Ectodermal cell (in vitro differentiated cells): ENCODE data around the gene ACAD8.

ENCODE experiments used
- H3K27ac ChIP-seq: 2 replicates; pipeline ENCODE4 v1.7.0; 2013; ENCODE audit warnings: mild to moderate bottlenecking, low read depth, low read length; ENCODE audit not compliant: insufficient read depth, poor library complexity, severe bottlenecking
- H3K27me3 ChIP-seq: 2 replicates; pipeline ENCODE4 v1.7.0; 2013; ENCODE audit warnings: mild to moderate bottlenecking, low read length; ENCODE audit not compliant: insufficient read depth, control insufficient read depth, poor library complexity, severe bottlenecking
- H3K36me3 ChIP-seq: one replicate; pipeline ENCODE4 v1.7.0; 2013; ENCODE audit warnings: low read length; ENCODE audit not compliant: control insufficient read depth, insufficient read depth
- H3K4me1 ChIP-seq: one replicate; pipeline ENCODE4 v1.7.0; 2013; ENCODE audit warnings: low read length; ENCODE audit not compliant: control insufficient read depth, insufficient read depth
- H3K4me3 ChIP-seq: 2 replicates; pipeline ENCODE4 v1.7.0; 2013; ENCODE audit warnings: low read depth, low read length, control low read depth; ENCODE audit not compliant: insufficient read depth
- H3K9me3 ChIP-seq: 2 replicates; pipeline ENCODE4 v1.7.0; 2013; ENCODE audit warnings: mild to moderate bottlenecking, low read length, moderate library complexity; ENCODE audit not compliant: control insufficient read depth
- WGBS, 2 experiments: methylation state at CpG; one replicate each; pipeline ENCODE4 v1.1.7; 2013; ENCODE audit warnings: missing lambda C conversion rate in 2 of 2; 5-methylcytosine and 5-hydroxymethylcytosine counted together

ACAD8 gene

DNA sequence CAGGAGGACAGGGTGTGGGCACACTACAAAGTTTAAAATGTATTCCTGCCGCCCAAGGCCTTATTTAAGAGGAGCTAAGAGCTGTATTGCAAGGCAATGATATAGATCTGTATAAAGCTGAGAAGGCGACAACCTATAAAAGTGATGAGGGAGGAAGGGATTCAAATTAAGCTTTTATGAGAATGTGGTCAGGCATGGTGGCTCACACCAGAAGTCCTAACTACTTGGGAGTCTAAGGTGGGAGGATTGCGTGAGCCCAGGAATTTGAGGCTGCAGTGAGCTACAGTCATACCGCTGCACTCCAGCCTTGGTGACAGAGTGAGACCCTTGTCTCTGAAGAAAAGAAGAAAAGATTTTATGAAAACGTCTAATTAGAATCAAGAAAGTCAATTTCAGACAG lies 13.1 kb downstream of the ACAD8 start:
- H3K4me1 ChIP-seq, result peaks cover 6% of the 10 kb centered on the region
- H3K9me3 ChIP-seq, result no peaks in the 10 kb centered on the region
- 90 to 95% methylated on average over 5 of the region's 5 CpGs for WGBS, 2 experiments
- H3K27me3 ChIP-seq, result peaks cover 5% of the 10 kb centered on the region
- H3K36me3 ChIP-seq, result no peaks in the 10 kb centered on the region
- H3K4me3 ChIP-seq, result no peak overlapping the region
- H3K27ac ChIP-seq, result no peak overlapping the region

DNA sequence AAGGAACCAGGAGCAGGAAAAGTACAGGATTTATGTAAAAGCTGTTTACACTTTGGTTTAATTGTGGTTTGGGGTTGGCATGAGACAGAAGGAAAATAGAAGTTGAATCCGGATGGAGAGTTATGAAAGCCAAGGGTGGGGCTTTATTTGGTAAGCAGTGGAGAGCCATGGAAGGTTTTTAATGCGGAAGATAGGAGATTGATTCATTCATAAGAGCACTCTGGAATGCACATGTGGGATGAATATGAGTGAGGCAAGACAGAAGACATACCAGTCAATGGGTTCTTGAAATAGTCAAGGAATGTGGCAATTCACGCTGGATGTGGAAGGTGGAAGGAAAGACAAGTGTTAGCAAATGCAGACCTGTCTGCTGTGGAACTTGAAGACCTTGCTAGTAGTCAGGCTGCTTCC lies 13.5 kb downstream of the ACAD8 start:
- 69 to 73% methylated on average over 3 of the region's 3 CpGs for WGBS, 2 experiments
- H3K27ac ChIP-seq, result no peak overlapping the region
- peaks cover 6% of the 10 kb centered on the region for H3K4me1 ChIP-seq
- no peaks in the 10 kb centered on the region for H3K36me3 ChIP-seq
- no peak overlapping the region for H3K4me3 ChIP-seq
- H3K9me3 ChIP-seq, result no peaks in the 10 kb centered on the region
- H3K27me3 ChIP-seq, result peaks cover 9% of the 10 kb centered on the region

DNA sequence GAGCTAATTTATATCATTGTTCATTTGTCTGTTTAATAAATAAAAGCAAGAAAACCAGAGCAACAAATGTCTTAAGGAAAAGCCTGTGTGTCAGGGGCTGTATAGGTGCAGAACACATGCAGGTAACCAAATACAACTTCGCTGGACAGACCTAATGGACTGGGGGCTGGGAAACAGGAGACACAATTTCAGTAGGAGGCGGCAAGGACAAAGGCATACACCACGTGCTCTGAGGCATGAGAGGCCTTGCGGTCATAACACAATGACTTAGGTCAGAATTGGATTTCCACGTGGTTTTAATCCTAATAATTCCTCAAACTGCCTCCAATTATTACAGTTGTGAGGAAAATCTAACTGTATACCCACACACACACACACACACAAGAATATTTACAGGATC lies 14.1 kb downstream of the ACAD8 start:
- Histone ChIP-seq H3K27me3 (peaks cover 15% of the 10 kb centered on the region), H3K9me3 (no peaks in the 10 kb centered on the region), H3K4me1 (peaks cover 6% of the 10 kb centered on the region), H3K4me3 (no peak overlapping the region), H3K36me3 (no peaks in the 10 kb centered on the region), H3K27ac (no peak overlapping the region)
- 61 to 65% methylated on average over 5 of the region's 5 CpGs for WGBS, 2 experiments

DNA sequence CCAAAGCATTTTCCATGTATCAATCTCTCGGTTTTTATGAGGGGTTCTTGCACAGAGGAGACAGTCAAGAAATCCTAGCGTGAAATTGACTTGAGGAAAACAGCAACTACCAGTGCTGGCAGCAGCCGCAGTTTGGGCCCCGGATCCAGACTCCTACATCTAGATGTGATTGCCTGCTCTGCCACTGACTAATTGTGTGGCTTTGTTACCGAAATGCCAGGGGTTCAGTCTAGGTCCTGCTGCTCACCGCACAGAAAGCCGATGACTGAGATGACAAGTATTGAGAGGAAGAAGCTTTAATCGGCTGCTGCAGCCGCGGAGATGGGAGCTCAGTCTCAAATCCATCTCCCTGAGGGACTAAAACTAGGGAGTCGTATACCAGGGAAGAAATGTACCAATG lies 14.6 kb downstream of the ACAD8 start:
- H3K36me3 ChIP-seq, result no peaks in the 10 kb centered on the region
- no peak overlapping the region for H3K4me3 ChIP-seq
- peaks cover 20% of the 10 kb centered on the region for H3K27me3 ChIP-seq
- 92 to 94% methylated on average over 11 of the region's 11 CpGs for WGBS, 2 experiments
- no peak overlapping the region for H3K27ac ChIP-seq
- H3K4me1 ChIP-seq, result peaks cover 11% of the 10 kb centered on the region
- H3K9me3 ChIP-seq, result no peaks in the 10 kb centered on the region

DNA sequence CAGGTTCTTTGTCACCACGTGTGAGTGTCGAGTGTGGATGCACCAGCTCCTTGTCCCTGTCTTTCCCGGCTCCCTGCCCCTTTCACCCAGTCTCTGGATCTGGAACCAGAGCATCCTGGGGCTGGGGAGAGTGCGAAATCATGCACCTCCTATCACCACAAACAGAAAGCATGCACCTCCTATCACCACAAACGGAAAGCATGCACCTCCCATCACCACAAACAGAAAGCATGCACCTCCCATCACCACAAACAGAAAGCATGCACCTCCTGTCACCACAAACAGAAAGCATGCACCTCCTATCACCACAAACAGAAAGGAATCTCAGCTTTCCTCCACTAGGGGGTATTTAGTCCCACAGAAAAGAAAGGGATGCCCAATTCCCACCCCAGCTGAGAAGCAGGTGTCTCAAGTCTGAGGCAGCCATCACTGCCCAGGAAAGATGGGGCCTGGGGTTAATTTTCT lies 16.9 kb downstream of the ACAD8 start:
- H3K9me3 ChIP-seq, result no peaks in the 10 kb centered on the region
- H3K4me3 ChIP-seq, result no peak overlapping the region
- WGBS, 2 experiments, result 58 to 60% methylated on average over 5 of the region's 5 CpGs
- no peaks in the 10 kb centered on the region for H3K36me3 ChIP-seq
- no peak overlapping the region for H3K27ac ChIP-seq
- H3K4me1 ChIP-seq, result peaks cover 16% of the 10 kb centered on the region
- H3K27me3 ChIP-seq, result peaks cover 44% of the 10 kb centered on the region

DNA sequence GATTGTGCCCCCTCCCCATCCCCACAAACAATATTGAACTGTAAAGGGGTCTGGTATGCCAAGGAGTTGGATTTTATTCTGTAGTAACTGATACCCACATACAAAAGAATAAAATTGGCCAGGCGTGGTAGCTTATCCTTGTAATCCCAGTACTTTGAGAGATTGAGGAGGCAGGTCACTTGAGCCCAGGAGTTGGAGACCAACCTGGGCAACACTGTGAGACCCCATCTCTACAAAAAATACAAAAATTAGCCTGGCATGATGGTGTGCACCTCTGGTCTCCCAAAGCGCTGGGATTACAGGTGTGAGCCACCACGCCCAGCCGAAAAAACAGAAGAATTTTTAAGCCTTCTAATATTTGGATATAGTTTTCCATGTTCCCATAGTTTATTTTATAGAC lies 18.6 kb downstream of the ACAD8 start:
- 86% methylated on average over 4 of the region's 4 CpGs for WGBS, 2 experiments
- H3K27me3 ChIP-seq, result peaks cover 61% of the 10 kb centered on the region

DNA sequence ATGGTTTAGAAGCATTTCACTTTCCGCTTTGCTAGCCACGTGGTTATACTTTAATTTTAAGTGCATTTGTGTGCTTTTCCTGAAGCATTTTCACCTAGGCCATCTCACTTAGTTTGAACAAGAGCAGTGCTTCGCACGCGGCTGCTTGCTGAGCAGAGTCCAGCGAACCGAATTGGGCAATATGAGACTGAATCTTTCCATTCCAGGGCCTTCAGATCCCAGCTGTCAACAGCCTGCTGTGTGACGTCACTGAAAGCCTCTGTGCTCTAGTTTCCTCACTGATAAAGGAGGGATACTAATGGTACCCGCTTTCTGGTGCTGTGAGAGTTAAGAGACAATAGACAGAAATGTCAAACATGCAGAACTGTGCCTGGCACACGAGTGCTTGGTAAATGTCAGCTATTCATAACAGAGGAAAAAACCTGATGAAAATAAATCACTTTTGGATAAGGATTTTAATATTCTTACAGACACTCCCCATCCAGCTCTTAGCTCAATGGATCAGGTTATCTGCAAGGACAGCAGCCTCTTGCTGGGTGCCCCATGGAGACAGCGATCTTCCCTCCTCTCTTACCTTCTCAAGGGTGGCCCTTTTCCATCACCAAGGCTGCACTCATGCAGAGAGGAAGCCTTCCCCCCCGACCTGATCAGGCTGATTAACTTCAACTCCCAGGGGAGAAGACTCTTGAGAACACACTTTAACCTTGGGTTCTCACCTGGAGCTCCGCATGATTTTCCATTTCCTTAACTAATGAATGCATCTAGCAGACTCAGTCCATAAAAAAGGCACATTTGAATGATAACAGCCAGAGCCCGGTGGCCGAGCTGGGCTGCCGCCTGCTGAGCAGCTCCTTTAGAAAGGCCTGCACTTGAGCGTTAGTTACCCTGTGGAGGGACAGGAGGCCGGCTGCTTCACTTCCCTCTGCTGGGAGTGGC lies 19.3 kb downstream of the ACAD8 start:
- H3K9me3 ChIP-seq, result no peaks in the 10 kb centered on the region
- H3K4me1 ChIP-seq, result peaks cover 12% of the 10 kb centered on the region
- H3K27ac ChIP-seq, result no peak overlapping the region
- peaks cover 67% of the 10 kb centered on the region for H3K27me3 ChIP-seq
- 23 to 25% methylated on average over 18 of the region's 18 CpGs for WGBS, 2 experiments
- H3K36me3 ChIP-seq, result no peaks in the 10 kb centered on the region
- H3K4me3 ChIP-seq, result no peak overlapping the region

More for the DNA sequence above, 18.6 kb downstream of the ACAD8 start:
- Histone ChIP-seq H3K4me3 (no peak overlapping the region), H3K36me3 (no peaks in the 10 kb centered on the region), H3K4me1 (peaks cover 16% of the 10 kb centered on the region), H3K9me3 (no peaks in the 10 kb centered on the region), H3K27ac (no peak overlapping the region)

DNA sequence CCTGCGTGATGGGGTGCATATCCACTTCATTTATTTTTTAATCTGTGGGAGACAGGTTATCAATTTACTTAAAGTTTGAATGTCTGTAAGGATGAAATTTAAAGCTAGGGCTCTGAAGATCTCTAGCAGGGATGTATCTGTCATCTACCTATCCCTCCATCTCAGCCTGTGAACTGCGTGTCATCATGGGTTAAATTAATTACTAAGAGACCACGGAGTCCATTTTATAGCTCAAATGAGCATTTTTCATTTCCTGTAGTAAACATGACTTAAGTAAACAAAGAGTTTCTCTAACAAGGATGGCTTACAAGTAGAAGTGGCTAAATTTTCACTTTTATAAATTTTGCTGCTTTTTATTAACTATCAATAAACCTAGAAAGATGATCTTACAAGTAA lies 19.9 kb downstream of the ACAD8 start:
- no peak overlapping the region for H3K4me3 ChIP-seq
- no peaks in the 10 kb centered on the region for H3K36me3 ChIP-seq
- no peaks in the 10 kb centered on the region for H3K9me3 ChIP-seq
- 9 to 22% methylated on average over 2 to 3 of the region's 3 CpGs for WGBS, 2 experiments
- H3K27ac ChIP-seq, result no peak overlapping the region
- H3K4me1 ChIP-seq, result peaks cover 10% of the 10 kb centered on the region
- peaks cover 74% of the 10 kb centered on the region for H3K27me3 ChIP-seq

DNA sequence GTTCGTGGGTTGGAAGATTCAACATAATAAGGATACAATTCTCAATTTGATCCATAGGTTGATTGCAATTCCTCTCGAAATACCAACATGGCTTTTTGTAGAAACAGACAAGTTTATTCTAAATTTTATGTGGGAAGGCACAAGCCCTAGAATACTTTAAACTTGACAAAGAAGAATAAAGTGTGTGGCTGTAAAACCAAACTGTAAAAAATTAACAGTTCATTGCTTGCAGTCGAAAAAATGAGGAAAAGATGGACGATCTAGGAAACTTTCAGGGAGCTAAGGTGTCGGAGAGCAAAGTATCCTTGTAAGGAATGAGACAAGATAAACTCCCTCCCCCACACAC lies 21.8 kb downstream of the ACAD8 start:
- Histone ChIP-seq H3K27me3 (peaks cover 82% of the 10 kb centered on the region), H3K4me1 (peaks cover 10% of the 10 kb centered on the region), H3K36me3 (no peaks in the 10 kb centered on the region), H3K9me3 (no peaks in the 10 kb centered on the region), H3K4me3 (no peak overlapping the region), H3K27ac (no peak overlapping the region)
- 4 to 8% methylated on average over 5 of the region's 5 CpGs for WGBS, 2 experiments

GRCh38 chr11:134275534-134276395 lies 22.4 kb downstream of the ACAD8 start, which contains the start of gene GLB1L3:
GLB1L3 (plus strand) TSS chr11:134276379; CDS start chr11:134276741, 362 bp downstream.
- peak within 1 kb of the TSS; percentile 41 for H3K4me3 ChIP-seq
- H3K4me1 ChIP-seq, result peaks cover 10% of the 10 kb centered on the region
- no peaks in the 10 kb centered on the region for H3K9me3 ChIP-seq
- no peak within 1 kb of the TSS for H3K27ac ChIP-seq
- H3K36me3 ChIP-seq, result no peaks in the 10 kb centered on the region
- peaks cover 79% of the 10 kb centered on the region for H3K27me3 ChIP-seq
- 0% methylated on average over 68 of the region's 68 CpGs for WGBS, 2 experiments
